ENCODE data around the gene CD247. TPM values are rescaled to one million over a fixed set of nuclear protein-coding genes. Genes with fewer than 3 reads are reported as not detected.

CD247 gene
- total and polyA plus RNA-seq, 2 of the 4 experiments (the other 2 are of a cell fraction), result not detected

GRCh38 chr1:167465743-167466142 is 52.6 kb downstream of the CD247 start:
- Histone ChIP-seq H3K18ac (ENCODE audit: low read depth, low read length) (no peak overlapping the region), H3K27me3 (ENCODE audit: control insufficient read depth, insufficient read depth, low read length) (peaks cover 30% of the 10 kb centered on the region), H4K5ac (ENCODE audit: low read depth, low read length) (no peak overlapping the region), H3K27ac (ENCODE audit: insufficient read depth, low read length) (no peak overlapping the region), H3K56ac (ENCODE audit: extremely low read depth, insufficient read depth, low read length) (no peak overlapping the region), H4K20me1 (ENCODE audit: insufficient read depth, low read length) (no peaks in the 10 kb centered on the region), H3K4me2 (ENCODE audit: low read depth, low read length) (no peak overlapping the region), H2BK5ac (ENCODE audit: low read depth, low read length, poor library complexity, severe bottlenecking) (no peak overlapping the region), H3K4me1 (ENCODE audit: control insufficient read depth, insufficient read depth, low read length) (no peaks in the 10 kb centered on the region; the same call in 1 of the 2 replicates), H2BK20ac (ENCODE audit: low read depth, low read length) (no peak overlapping the region), H3K23ac (ENCODE audit: low read depth, low read length) (no peak overlapping the region), H3K9me1 (ENCODE audit: insufficient read depth, low read length) (no peaks in the 10 kb centered on the region), H4K91ac (ENCODE audit: insufficient read depth, low read depth, low read length) (no peak overlapping the region), H2BK15ac (ENCODE audit: low read depth, low read length) (no peak overlapping the region), H3K4ac (ENCODE audit: low read depth, low read length) (no peak overlapping the region), H3K79me1 (ENCODE audit: low read depth in 1 of 2, low read length in 2 of 2) (no peaks in the 10 kb centered on the region), H3K36me3 (ENCODE audit: control insufficient read depth, insufficient read depth, low read length) (no peaks in the 10 kb centered on the region), H3K14ac (replicated peaks; ENCODE audit: low read depth, low read length) (no peak overlapping the region), H2BK120ac (ENCODE audit: low read depth, low read length) (no peak overlapping the region), H2AK9ac (replicated peaks; ENCODE audit: low read depth, low read length, poor library complexity) (no peak overlapping the region), H3K9ac (ENCODE audit: low read depth, low read length) (no peak overlapping the region), H3K4me3 (ENCODE audit: insufficient read depth, low read depth, low read length) (no peak overlapping the region), H2AK5ac (ENCODE audit: low read depth, low read length) (no peak overlapping the region), H4K8ac (ENCODE audit: low read depth in 2 of 2, low read length in 2 of 2) (no peak overlapping the region), H3K9me3 (ENCODE audit: control insufficient read depth, insufficient read depth, low read length) (no peaks in the 10 kb centered on the region), H2AFZ (replicated peaks; ENCODE audit: low read length, poor library complexity) (no peak overlapping the region)
- intact Hi-C loops (cut with micrococcal nuclease), result no loop called here
- in situ Hi-C loops (cut with MboI; ENCODE audit: low sequenced_read_pairs), result no loop called here
- dilution Hi-C loops (cut with HindIII; ENCODE audit: low sequenced_read_pairs, unreplicated experiment), result no loop called here
- no CpG with 5 or more reads among the region's 1 CpG for WGBS, 2 experiments (ENCODE audit: extremely low coverage in 2 of 2, insufficient read length in 1 of 2)
- BruUV-seq (replicated peaks), result no TSS peak
- TF ChIP-seq CEBPB (IDR thresholded peaks at IDR 0.05; ENCODE audit: low read depth, low read length) (no peak), POLR2A (IDR thresholded peaks at IDR 0.05; ENCODE audit: low read depth, low read length) (no peak)
- ATAC-seq (ENCODE audit: low read depth) (no peak), DNase-seq (no peak)
- POLR2A ChIA-PET (ENCODE audit: unreplicated experiment), result no interaction called here
- CTCF ChIA-PET, result interaction anchor here (1.2 kb wide), 1 partner anchor 64 kb away, joined by 3 read pairs; no protein-coding TSS in a partner anchor
